Subcutaneous abdominal adipose tissue (tissue), 5 donors: ENCODE data around the gene NWD2.
A peak's percentile ranks its signal among the peaks of the same experiment; 100 is the strongest.

Experiments
- H3K27ac ChIP-seq: one replicate; pipeline ENCODE4 v1.7.0; 2013; ENCODE audit warnings: low read depth, mild to moderate bottlenecking, inconsistent platforms, low read length, moderate library complexity
- H3K27me3 ChIP-seq, 5 donors: one replicate each; pipeline ENCODE4 v1.7.0; 2013; ENCODE audit warnings: low read length in 5 of 5, inconsistent platforms in 1 of 5; ENCODE audit not compliant: control insufficient read depth in 5 of 5, insufficient read depth in 4 of 5
- H3K36me3 ChIP-seq, 5 donors: one replicate each; pipeline ENCODE4 v1.7.0; 2013; ENCODE audit warnings: low read length in 5 of 5; ENCODE audit not compliant: control insufficient read depth in 5 of 5, insufficient read depth in 5 of 5
- H3K4me1 ChIP-seq, 5 donors: one replicate each; pipeline ENCODE4 v1.7.0; 2013; ENCODE audit warnings: low read length in 5 of 5, mild to moderate bottlenecking in 3 of 5, moderate library complexity in 1 of 5; ENCODE audit not compliant: control insufficient read depth in 5 of 5, insufficient read depth in 5 of 5
- H3K4me3 ChIP-seq, 5 donors: one replicate each; pipeline ENCODE4 v1.7.0; 2013; ENCODE audit warnings: low read length in 5 of 5, low read depth in 1 of 5
- H3K9ac ChIP-seq, 5 donors: one replicate each; pipeline ENCODE4 v1.7.0; 2013; ENCODE audit warnings: low read length in 5 of 5, mild to moderate bottlenecking in 4 of 5, moderate library complexity in 3 of 5
- H3K9me3 ChIP-seq, 5 donors: one replicate each; pipeline ENCODE4 v1.7.0; 2013; ENCODE audit warnings: low read length in 5 of 5; ENCODE audit not compliant: control insufficient read depth in 5 of 5
- donor health status: healthy.
- donor health status: healthy.
- donor health status: healthy.
- donor health status: healthy.
- donor health status: healthy.

Gene NWD2

DNA sequence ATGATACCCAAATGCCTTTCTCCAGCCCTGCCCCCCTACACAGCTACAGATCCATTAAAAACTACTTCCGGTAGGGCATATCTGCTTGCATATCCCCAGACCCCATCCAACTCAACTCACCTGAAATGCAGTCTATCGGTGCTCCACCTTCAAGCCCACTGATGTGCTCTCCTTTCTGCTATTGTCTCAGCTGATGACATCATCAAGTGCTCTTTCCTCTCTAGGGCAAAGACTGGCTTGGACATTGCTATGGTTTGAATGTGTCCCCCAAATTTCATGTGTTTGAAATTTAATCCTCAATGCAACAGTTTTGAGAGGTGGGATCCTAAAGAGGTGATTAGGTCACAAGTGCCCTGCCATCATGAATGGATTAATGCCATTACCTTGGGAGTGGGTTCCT is 229.3 kb downstream of the NWD2 start:
- Histone ChIP-seq H3K9me3 (no peaks in the 10 kb centered on the region), H3K4me1 (peaks cover 0 to 8% (median 0%) of the 10 kb centered on the region in 5 donors), H3K36me3 (no peaks in the 10 kb centered on the region), H3K4me3 (no peak overlapping the region), H3K27ac (no peak overlapping the region), H3K9ac (no peak overlapping the region), H3K27me3 (no peaks in the 10 kb centered on the region)

DNA sequence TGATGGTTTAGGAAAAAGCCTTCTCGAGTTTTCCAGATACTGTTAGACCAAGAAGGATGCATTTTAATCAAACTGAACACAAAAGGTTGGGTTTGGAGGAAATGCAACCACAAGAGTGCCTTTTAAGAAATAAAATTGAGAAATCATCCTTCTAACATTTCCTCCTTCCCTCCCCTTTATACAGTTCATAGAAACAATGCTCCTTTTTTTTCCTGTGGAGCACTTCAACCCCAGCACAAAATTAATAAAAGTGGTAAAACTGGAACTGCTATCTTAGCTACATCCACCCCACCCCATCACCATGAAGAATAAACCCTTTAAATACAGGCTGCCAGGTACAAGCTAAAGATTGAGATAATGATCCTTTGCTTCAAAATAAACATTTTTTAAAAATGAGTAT is 230.5 kb downstream of the NWD2 start:
- Histone ChIP-seq H3K9me3 (no peaks in the 10 kb centered on the region), H3K9ac (no peak overlapping the region), H3K4me1 (peaks cover 0 to 15% (median 7%) of the 10 kb centered on the region in 5 donors), H3K4me3 (no peak overlapping the region), H3K36me3 (no peaks in the 10 kb centered on the region), H3K27ac (no peak overlapping the region), H3K27me3 (no peaks in the 10 kb centered on the region)

DNA sequence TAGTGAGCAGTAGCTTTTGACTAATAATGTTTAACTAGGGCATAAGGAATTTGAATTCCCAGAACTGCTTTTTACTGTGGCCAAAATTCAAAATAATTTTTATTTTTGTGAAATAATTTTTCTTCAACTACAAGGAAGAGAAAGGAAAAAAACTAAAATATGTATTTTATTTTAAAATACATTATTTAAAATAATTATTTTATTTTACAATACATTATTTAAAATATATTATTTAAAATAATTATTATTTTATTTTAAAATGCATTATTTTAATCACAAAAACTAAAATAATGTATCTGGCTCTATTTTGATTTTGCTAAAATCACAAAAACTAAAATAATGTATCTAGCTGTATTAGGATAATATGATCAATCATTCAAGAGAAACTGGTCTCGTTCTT is 231.2 kb downstream of the NWD2 start:
- H3K27ac ChIP-seq = no peak overlapping the region
- no peak overlapping the region for H3K9ac ChIP-seq
- H3K36me3 ChIP-seq = no peaks in the 10 kb centered on the region
- H3K9me3 ChIP-seq = no peaks in the 10 kb centered on the region
- no peaks in the 10 kb centered on the region for H3K27me3 ChIP-seq
- H3K4me3 ChIP-seq = no peak overlapping the region
- peaks cover 0 to 21% (median 13%) of the 10 kb centered on the region in 5 donors for H3K4me1 ChIP-seq

DNA sequence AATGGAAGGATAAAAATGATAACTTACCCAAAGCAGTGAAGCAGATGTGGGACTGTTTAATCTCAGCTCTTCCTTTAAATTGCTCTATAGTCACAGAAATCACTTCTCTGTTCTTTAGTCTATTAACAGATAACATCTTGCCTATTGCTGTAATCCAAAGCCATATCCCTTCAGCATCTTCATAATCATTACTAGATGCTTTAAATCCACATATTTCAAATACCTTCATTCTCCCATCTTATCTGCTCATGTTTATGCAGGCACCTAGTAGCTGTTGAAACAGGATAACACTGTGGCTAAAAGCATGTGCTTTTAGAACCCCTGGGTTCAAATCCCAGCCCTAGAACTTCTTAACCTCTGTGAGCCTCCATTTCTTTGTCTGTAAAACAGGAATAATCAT is 231.7 kb downstream of the NWD2 start:
- Histone ChIP-seq H3K4me1 (peaks cover 0 to 23% (median 14%) of the 10 kb centered on the region in 5 donors), H3K9ac (no peak overlapping the region), H3K27me3 (no peaks in the 10 kb centered on the region), H3K4me3 (no peak overlapping the region), H3K27ac (no peak overlapping the region), H3K36me3 (no peaks in the 10 kb centered on the region), H3K9me3 (no peaks in the 10 kb centered on the region)

DNA sequence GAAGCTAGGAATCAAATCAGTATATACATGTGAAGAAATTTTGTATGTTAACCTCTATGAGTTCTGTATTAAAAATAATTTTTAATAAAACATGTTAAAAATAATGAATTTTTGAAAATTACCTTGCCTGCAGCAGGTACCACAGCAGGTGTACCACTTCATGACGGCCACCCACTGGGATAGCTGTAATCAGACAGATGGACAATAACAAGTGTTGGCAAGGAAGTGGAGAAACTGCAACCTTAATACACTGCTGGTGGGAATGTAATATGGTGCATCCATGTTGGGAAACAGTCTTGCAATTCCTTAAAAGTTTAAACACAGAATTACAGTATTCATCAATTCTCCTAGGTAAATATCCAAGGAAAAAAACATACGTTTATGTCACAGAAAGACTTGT is 232.1 kb downstream of the NWD2 start:
- H3K4me1 ChIP-seq = peaks cover 0 to 27% (median 17%) of the 10 kb centered on the region in 5 donors
- no peak overlapping the region for H3K27ac ChIP-seq
- no peak overlapping the region for H3K9ac ChIP-seq
- no peaks in the 10 kb centered on the region for H3K27me3 ChIP-seq
- no peak overlapping the region for H3K4me3 ChIP-seq
- H3K36me3 ChIP-seq = no peaks in the 10 kb centered on the region
- H3K9me3 ChIP-seq = no peaks in the 10 kb centered on the region

DNA sequence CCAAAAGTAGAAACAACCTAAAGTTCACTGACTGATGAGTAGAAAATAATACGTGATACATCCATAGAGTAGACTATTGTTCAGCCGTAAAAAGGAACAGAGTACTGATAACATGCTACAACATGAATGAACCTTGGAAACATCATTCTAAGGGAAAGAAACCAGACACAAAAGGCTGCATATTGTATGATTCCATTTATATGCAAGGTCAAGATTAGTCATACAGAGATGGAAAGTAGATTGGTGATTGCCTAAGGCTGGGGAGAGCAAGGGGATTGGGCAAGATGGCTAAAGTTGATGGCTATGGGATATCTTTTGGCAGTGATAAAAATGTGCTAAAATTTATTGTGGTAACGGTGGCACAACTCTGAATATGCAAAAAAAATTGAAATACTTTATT is 232.6 kb downstream of the NWD2 start:
- Histone ChIP-seq H3K36me3 (no peaks in the 10 kb centered on the region), H3K9ac (no peak overlapping the region), H3K4me3 (no peak overlapping the region), H3K27ac (no peak overlapping the region), H3K27me3 (no peaks in the 10 kb centered on the region), H3K9me3 (no peaks in the 10 kb centered on the region), H3K4me1 (peaks cover 0 to 31% (median 21%) of the 10 kb centered on the region in 5 donors)

DNA sequence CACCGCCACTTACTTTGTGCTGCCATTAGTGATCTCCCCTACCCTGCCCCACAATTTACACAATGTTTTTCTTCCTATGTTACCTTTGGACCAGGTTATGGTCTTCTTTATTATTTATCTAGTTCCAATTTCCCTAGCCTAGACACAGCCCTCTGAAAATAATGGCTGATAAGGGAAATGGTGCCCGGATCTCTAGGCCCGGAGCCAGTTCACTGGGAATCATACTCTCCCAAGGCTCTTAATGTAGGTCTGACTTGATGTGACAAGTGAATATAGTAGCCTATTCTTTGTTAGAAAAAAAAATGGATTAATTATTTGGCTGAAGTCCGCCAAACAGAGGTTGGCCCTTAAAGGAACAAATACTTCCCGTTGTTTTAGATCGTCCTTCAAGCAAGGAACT is 233.6 kb downstream of the NWD2 start:
- H3K27ac ChIP-seq = no peak overlapping the region
- H3K9me3 ChIP-seq = no peaks in the 10 kb centered on the region
- no peak overlapping the region for H3K9ac ChIP-seq
- H3K27me3 ChIP-seq = no peaks in the 10 kb centered on the region
- H3K36me3 ChIP-seq = no peaks in the 10 kb centered on the region
- no peak overlapping the region for H3K4me3 ChIP-seq
- peaks cover 0 to 38% (median 27%) of the 10 kb centered on the region in 5 donors for H3K4me1 ChIP-seq

DNA sequence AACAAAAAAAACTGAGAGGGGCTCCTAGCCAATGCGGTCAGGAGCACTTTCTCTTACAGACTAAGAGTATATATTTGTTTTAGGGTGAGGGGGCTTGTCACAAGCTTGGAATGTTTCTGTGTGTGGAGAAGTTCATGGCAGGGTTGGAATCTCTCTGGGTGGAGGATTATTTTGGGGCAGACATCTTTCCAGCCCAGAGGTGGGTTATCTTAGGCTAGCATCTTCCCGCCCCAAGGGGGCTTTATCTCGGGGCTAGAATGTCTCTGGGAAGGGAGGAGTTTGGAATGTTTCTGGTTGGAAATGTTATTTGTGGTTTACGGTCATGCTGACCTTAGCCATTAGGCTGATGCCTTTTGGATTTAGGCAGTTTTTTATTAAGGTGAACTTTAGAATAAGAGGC is 236.0 kb downstream of the NWD2 start:
- peak overlapping the region; percentile 73 for H3K27ac ChIP-seq
- no peak overlapping the region for H3K9ac ChIP-seq
- no peaks in the 10 kb centered on the region for H3K9me3 ChIP-seq
- H3K27me3 ChIP-seq = no peaks in the 10 kb centered on the region
- H3K36me3 ChIP-seq = no peaks in the 10 kb centered on the region
- H3K4me3 ChIP-seq = no peak overlapping the region
- peaks cover 0 to 35% (median 27%) of the 10 kb centered on the region in 5 donors for H3K4me1 ChIP-seq

DNA sequence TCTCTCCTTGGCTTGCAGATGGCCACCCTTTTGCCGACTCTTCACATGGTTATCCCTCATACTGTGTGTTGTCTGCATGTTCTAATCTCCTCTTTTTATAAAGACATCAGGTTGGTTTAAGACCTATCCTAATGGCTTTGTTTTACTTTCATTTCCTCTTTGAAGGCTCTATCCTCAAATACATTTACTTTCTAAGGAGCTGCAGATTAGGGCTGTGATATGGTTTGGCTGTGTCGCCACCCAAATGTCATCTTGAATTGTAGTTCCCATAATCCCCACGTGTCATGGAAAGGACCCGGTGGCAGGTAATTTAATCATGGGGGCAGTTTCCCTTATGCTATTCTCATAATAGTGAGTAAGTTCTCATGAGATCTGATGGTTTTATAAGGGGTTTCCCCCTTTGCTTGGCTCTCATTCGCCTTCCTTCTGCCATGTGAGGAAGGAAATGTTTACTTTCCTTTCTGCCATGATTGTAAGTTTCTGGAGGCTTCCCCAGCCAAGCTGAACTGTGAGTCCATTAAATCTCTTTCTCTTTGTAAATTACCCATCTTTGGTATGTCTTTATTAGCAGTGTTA is 237.1 kb downstream of the NWD2 start:
- H3K27ac ChIP-seq = peak overlapping the region; percentile 73
- peak overlapping the region in 1 of 5 donors; percentile 14 for H3K4me3 ChIP-seq
- H3K36me3 ChIP-seq = no peaks in the 10 kb centered on the region
- H3K9ac ChIP-seq = no peak overlapping the region
- H3K9me3 ChIP-seq = no peaks in the 10 kb centered on the region
- H3K4me1 ChIP-seq = peaks cover 0 to 39% (median 27%) of the 10 kb centered on the region in 5 donors
- H3K27me3 ChIP-seq = no peaks in the 10 kb centered on the region

DNA sequence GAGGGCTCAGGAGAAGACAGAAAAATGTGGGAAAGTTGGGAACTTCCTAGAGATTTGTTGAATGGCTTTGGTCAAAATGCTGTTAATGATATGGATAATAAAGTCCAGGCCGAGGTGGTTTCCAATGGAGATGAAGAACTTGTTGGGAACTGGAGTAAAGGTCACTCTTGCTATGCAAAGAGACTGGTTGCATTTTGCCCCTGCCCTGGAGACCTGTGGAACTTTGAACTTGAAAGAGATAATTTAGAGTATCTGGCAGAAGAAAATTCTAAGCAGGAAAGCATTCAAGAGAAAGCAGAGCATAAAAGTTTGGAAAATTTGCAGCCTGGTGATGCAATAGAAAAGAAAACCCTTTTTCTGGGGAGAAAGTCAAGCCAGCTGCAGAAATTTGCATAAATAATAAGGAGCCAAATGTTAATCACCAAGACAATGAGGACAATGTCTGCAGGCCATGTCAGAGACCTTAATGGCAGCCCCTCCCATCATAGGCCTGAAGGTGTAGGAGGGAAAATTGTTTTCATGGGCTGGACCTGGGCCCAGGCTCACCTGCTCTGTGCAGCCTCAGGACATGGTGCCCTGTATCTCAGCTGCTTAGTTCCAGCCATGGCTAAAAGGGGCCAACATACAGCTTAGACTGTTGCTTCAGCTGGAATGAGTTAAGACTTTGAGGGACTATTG is 237.8 kb downstream of the NWD2 start:
- no peaks in the 10 kb centered on the region for H3K27me3 ChIP-seq
- no peaks in the 10 kb centered on the region for H3K36me3 ChIP-seq
- no peak overlapping the region for H3K9ac ChIP-seq
- peak overlapping the region in 1 of 5 donors; percentile 20 for H3K4me3 ChIP-seq
- peak overlapping the region; percentile 73 for H3K27ac ChIP-seq
- peaks cover 0 to 40% (median 27%) of the 10 kb centered on the region in 5 donors for H3K4me1 ChIP-seq
- no peaks in the 10 kb centered on the region for H3K9me3 ChIP-seq
